HG03469 (cell line): ENCODE data around the gene ZNF414.

Experiments
- ATAC-seq: cut with Tn5 transposase; IDR thresholded peaks from one replicate; pipeline ENCODE4 v1.9.1; 2021; ENCODE audit warnings: mild to moderate bottlenecking, moderate library complexity, moderate number of reproducible peaks; ENCODE audit not compliant: unreplicated experiment

ZNF414 gene

DNA sequence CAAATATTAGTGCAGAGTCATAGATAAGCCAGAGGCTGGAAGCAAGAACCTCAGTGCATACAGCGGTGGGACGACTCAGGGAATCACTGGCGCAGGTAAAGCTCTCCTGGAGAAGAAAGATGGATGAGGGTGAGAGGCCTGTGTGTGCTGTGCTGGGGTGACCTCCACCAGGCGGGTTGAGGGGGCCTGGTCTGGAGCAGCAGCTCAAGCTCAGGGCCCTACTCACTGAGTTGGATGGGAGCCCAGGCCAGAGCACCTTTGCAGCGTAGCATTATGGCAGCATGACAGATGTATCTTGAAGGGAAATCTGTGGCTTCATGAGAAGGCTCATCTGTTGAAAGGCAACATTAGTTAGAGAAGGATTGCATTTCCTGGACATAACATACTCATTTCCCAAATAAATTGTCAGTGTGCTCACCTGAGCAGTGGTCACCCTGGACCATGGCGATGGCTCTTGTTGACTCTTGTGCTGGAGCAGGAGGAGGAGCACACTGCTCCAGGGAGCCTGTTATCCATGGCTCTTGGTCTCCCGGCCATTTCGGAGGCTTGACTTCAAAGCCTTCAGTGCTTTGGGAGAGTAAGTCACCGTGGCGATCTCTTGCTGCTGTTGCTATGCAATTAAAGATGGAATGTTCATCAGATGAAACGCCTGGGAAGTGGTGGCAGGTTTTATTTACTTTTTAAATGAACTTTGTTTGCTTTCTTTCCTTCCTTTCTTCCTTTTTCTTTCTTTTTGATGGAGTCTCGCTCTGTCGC, 44.2 kb downstream of the ZNF414 start:
- no peak for ATAC-seq

DNA sequence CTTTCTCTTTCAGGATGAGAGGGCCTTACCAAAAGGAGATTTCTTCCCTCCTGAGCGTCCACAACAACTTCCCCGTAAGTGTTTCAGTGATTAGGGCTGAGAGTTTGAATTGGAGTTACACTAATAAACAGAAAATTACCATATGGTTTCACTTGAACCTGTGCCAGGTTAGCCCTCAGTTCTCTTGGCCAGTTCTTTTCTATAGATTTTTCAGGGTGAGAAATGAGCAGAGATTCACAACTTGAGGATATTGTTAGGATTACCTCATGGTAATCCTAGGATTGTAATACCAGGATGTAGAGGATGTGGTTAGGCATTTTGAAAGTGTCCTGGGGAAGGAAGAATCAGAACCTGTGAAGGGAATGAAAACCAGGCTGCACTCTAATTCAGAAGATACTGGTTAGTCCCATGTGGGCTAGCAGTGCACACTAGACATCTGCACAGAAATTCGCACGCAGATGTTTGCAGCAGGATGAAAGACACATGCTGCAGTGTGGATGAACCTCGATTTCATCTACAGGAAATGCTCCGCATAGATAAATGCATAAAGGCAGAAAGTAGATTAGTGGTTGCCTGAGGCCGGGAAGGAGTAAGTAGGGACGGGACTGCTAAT, 45.1 kb downstream of the ZNF414 start:
- ATAC-seq = no peak

DNA sequence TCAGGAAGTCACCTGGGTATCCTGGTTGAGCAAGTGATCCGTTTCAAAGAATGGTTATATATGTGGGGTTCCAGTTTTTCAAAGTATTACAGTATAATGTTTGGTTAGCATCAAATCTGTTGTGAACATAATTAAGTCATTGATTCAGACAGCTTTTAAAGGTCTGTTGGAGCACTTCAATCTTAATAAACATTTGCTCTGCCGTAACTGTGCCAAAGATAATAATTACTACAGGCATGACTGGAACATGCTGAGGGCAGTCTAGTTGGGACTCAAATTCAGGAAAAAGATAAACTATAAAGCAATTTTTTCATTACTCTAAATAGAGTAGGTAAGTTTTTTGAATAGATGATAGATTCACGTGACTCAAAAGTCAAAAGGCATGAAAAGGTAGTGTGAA, 45.8 kb downstream of the ZNF414 start:
- no peak for ATAC-seq

DNA sequence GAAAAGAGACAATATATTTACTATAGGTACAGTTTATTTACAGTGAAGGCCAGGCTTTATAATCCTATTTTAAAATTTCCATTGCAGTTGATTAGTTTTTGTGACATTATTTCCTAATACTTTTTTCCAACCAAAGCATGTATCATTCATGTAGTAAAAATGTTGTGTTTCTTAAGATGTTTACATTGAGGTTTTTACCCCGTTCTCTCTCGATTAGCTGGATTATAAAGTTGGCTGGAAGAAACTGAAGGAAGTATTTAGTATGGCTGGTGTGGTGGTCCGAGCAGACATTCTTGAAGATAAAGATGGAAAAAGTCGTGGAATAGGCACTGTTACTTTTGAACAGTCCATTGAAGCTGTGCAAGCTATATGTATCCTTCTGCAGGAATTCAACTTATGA, 47.9 kb downstream of the ZNF414 start:
- ATAC-seq = no peak

DNA sequence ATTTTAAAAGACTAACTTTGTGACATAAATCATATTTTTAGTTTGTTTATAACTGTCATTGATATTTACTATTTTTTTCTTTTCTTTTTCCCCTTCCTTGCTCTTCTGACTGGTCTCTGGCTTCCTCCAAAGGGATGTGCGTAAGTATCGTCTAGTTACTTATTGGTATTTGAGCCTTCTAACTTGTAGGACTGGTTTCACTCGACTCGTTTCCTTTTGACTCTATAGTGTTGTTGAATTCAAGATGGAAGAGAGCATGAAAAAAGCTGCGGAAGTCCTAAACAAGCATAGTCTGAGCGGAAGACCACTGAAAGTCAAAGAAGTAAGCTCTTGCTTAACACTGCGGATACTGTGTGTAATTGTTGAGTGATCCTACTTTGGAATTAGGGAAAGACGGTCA, 50.6 kb downstream of the ZNF414 start:
- no peak for ATAC-seq

DNA sequence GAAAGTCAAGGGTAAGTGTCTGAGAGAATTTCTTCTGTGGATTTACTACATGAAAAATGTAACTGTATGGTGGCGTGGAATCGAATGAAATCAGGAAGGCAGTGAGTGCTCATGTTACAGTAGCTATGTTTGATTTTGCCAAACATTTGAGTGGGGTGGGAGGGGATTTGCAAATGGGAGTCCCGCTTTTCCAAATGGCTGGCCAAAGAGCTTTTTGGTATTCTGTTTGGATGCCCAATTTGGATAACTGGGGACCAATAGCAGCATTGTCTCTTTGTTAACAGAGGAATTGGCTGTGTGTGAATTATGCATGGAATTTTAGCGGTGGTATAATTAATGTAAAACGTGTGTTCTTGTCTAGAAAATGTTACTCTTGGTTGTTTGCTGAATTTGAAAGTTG, 51.4 kb downstream of the ZNF414 start:
- ATAC-seq = no peak

DNA sequence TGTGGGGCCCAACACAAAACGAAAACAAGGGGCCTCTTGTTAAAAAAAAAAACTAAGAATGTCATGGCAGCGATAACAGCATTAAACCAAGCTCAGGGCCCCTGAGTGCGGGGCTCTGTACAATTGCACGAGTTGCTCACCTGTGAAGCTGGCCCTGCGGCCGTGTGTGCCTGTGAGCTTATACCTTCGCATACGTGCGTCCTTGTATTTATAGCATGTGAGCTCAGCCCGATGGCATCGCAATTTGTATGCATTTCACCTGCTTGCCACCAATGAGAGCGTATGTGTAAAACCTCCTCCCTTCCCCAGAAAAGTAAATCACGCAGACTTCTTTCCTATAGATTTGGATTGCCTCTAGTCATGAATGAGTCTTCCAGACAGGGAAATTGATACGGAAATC, 52.1 kb downstream of the ZNF414 start:
- no peak for ATAC-seq

DNA sequence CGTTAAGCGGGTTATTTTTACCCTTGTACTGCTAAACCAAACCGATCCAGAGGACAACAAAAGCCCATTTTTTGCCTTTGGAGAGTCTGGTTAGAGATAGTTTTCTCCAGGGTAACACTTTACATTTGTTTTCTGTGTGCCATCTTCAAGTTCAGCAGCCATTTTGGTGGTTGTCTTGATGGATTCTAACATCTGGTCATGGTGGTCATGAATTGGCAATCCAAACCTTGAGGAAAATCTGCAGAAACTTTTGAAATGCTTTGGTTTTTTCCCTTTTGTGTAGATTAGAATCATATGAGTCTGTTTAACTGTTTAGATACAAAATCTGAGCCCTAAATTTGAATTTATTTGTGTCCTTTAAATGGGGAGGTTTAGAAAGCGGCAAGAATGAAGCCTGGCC, 52.6 kb downstream of the ZNF414 start:
- ATAC-seq = no peak

DNA sequence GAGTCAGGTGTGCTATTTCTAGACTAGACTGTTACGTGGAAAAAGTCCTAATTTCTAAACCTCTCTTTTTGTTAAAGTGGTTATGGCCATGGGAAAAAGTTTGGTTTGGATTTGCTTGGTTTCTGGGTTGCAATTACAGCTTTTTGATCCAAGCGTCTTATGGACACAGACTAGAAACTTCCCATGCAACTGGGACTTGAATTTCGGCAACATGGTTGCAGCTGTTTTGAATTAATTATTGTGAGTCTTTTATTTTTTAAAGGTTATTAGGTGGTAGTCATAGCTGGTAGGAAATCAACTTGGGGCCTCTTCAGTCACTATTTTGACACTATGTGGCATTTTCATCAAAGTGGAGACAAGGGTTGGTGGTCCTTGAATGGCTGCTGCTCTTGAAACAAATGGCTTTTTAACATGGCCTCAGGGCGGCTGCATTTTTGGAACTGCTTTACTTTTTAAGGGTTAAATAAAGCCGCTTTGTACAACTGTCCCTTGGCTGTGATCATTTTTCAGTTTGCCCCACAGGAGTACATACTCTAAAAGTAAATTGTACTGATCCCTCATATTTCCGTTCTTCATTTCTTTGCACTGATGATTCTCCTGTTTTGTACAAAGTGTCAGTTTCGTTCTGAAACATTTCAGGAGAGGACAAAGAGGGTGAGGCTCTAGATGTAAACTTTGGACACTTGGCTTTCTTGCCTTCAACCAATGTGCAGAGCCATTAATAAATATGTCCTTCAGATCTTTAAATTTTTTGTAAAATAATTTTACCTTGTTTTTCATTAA, 53.3 kb downstream of the ZNF414 start:
- ATAC-seq = no peak
